ENCODE data around the gene FOXN3.

DNA sequence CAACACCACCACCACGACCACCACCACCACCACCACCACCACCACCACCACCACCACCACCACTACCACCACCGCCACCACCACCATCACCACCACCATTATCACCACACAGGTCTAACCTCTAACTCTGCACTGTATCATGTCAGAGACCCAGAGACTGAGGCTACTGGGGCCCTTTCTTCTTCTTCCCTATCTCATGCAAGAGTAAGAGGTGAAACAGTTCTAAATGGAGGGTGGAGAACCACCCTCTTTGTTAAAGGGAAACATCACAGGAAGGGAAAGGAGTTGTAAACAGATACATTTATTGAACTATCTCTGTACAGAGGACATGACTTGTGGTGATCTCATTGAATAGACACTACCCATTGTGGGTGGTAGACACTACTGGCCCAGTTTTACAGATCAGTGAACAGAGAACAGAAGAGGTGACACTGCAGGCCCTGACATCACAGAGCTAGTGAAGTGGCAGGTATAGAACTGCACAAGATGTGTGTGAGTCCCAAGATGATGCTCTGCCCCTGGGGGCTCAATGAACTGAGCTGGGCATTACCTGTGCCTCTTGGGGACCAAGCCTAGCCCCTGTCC lies 91.6 kb downstream of the FOXN3 start:
- TF ChIP-seq, protein P1, sequence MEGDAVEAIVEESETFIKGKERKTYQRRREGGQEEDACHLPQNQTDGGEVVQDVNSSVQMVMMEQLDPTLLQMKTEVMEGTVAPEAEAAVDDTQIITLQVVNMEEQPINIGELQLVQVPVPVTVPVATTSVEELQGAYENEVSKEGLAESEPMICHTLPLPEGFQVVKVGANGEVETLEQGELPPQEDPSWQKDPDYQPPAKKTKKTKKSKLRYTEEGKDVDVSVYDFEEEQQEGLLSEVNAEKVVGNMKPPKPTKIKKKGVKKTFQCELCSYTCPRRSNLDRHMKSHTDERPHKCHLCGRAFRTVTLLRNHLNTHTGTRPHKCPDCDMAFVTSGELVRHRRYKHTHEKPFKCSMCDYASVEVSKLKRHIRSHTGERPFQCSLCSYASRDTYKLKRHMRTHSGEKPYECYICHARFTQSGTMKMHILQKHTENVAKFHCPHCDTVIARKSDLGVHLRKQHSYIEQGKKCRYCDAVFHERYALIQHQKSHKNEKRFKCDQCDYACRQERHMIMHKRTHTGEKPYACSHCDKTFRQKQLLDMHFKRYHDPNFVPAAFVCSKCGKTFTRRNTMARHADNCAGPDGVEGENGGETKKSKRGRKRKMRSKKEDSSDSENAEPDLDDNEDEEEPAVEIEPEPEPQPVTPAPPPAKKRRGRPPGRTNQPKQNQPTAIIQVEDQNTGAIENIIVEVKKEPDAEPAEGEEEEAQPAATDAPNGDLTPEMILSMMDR (IDR thresholded peaks at IDR 0.05; ENCODE audit: insufficient read depth, low read length): no peak
- TF ChIP-seq POLR2AphosphoS5 (IDR thresholded peaks at IDR 0.05; ENCODE audit: low read depth) (no peak), SPI1 (IDR thresholded peaks at IDR 0.05; ENCODE audit: borderline replicate concordance, low read depth) (no peak)

Data from HL-60 (cell line).